GM20431 (cell line): ENCODE results near the gene AK2.
"Not testable (repeated sequence)": the region's sequence is repeated elsewhere in the genome, so short reads cannot be mapped to it uniquely, and the experiment has no call there.

ENCODE experiments used
- in situ Hi-C: fragments of 300-500 bp; cut with MseI, MboI; formaldehyde crosslinking; loops from one replicate; pipeline ENCODE4 v1.15.0; 2020; ENCODE audit warnings: low sequenced_read_pairs; ENCODE audit not compliant: unreplicated experiment

The AK2 gene

GRCh38 chr1:33036526-33037503 lies at the start of gene AK2:
AK2 (minus strand) TSS chr1:33036883; CDS start chr1:33036828, 55 bp downstream.
- in situ Hi-C loops = no loop called here

DNA sequence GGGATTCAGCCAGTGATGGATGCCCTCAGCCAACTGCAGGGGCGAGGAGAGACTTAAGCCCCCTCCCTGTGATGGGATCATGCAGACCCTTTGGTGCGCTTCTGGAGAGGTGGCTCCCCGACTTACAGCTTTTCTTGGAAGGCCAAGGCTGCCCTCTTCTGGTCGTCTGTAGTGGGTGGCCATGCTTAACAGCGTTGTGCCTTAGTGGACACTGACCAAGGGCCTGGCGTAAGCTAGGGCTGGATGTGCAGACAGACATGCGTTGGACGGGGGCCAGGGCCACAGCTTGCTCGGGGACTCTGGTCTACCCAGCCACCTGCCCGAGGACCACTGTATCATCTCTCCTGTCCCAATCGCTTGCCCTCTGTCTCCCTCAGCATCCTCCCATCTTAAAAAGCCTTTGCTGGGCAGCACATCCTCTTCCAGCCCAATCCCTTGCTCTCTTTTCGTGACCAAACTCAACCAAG lies 49.7 kb upstream of the AK2 start:
- in situ Hi-C loops = no loop called here

GRCh38 chr1:33085332-33085731 lies 48.6 kb upstream of the AK2 start:
- in situ Hi-C loops = no loop called here

- in situ Hi-C loops = no loop called here
Observed at GRCh38 chr1:33082575-33083108, 46.0 kb upstream of the AK2 start.

DNA sequence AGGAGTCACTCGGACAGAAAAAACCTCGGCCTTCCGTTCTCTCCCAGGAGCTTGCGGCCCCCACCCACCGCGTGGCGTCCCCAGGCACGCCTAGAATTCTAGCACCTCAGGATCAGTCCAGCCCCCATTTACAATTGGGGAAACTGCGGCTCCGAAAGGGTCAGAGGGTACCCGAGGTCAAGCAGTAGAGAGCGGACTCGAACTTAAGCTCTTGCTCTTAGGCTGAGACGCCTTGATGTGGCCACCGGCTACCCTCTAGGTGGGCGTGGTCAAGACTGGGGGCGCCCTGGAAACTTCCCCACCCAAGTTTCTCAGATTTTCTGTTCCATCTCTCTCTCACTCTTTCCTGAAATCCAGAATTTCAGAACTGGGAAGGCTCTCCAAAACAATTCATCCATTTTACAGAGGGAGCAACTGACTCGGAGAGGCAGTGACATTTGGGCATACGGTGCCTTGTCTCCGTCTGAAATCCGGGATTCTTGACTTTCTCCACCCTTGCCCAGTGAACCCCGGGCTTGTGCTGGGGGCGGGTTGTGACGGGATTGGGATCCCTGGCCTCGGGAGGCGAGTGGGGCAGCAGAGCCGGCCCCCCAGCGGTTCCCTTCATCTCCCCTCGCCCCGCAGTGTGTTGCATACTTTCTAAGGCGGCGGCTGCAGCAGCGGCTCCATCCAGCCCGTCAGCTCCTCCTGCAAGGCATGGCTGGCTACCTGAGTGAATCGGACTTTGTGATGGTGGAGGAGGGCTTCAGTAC lies 45.0 kb upstream of the AK2 start:
- in situ Hi-C loops = no loop called here

DNA sequence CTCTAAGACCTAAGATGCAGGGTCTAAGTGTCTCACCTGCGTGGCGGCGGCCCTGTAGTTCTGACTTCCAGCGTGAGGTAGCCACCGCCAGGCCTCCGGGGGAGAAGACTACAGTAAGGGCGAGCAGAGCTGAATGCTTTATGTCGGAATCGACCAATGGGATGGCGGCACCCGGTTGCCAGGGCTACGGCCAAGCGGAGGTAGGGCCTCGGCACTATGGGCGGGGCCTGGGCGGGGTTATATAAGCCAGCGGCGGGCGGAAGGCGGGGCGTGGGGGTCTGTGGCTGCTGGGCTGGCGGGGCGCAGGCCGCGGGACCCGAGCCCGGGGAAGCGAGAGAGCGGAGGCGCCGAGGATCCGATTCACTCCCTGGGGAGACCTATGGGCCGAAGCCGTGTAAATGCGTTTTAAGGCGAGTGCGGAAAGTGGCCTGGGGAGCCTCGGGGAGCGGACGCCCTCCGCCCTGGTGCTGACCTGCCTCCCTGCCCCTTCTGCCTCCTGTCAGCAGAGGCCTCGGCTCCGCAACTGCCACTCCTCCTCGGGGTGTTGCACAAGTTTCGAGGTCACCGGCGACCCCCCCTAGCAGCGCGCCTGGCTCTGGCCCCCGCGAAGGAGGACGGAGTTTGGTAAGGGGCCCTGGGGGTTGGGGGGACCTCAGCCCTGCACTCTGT lies 44.3 kb upstream of the AK2 start, which contains the start of gene AZIN2:
Gene AZIN2 (plus strand): TSS at position 269 of the 669 bp plus-strand sequence. CDS start 1,097 bp downstream, outside the sequence.
- in situ Hi-C loops = no loop called here

DNA sequence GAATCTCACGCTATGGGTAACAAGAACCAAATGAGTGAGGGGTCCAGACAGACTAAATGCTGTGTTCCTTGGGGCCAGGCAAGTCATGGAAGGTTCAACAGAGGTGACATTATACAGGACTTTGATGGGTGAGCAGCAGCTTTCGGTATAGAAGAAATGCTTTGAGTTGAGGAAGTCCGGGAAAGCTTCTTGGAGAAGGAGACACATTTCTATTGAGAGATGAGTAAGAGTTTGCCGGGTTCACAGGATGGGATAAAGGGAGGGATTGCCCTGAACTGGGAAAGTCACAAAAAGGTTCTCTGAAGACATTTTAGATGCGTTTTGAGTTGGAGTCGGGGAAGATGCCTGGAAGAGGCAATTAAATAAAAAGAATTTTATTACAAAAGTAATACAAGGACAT lies 43.7 kb upstream of the AK2 start:
- in situ Hi-C loops = no loop called here

GRCh38 chr1:33078030-33078591 lies 41.4 kb upstream of the AK2 start:
- in situ Hi-C loops = no loop called here

GRCh38 chr1:33074193-33074945 lies 37.7 kb upstream of the AK2 start:
- in situ Hi-C loops = no loop called here

DNA sequence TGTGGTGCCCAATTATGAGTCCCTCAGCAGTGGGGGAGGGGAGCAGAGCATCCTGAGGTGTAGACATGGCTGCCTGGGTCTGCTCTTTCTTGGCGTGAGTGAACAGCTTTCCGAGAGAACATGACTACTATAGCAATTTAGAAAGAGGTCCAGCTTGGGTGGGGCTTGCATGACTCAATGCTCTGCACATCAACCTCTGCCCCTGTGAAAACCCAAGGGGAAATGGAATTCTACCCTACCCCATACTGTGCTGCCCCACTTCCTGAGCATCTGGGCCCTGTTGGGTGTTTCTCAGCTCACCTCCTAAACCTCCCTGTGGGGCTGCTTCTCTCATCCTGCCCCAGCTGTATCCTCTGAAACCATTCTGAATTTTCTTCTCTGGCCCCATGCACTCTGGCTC lies 36.0 kb upstream of the AK2 start:
- in situ Hi-C loops = no loop called here

- in situ Hi-C loops = no loop called here
Observed at GRCh38 chr1:33070628-33071027, 33.9 kb upstream of the AK2 start.

DNA sequence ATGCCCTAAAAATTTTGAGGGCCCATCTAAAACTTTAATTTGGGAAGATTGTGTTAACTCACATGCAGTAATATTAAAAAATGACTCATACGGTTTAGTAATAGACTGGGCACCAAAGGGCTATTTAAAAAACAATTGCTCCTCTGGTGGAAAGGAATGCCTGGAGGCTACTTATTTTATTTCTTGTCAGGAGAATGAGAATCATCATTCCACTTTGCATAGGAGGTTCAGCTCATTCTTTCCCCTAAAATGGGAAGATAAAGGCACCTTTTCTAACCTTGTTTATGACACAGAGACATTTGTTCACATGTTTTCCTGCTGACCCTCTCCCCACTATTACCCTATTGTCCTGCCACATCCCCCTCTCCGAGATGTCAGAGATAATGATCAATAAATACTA lies 31.4 kb upstream of the AK2 start:
- in situ Hi-C loops = not testable (repeated sequence)

DNA sequence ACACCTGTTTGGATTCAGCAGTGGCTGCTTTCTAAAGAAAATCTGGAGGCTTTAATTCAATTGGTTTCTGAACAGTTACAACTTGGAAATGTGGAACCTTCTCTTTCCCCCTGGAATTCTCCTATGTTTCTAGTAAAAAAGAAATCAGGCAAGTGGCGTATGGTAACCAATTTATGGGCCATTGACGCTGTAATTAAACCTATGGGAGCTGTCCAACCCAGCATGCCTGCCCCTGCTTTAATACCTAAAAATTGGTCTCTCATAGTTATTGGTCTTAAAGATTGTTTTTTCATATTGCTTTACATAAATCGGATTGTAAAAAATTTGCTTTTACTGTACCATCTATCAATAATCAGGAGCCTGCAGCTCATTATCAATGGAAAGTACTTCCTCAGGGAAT lies 29.8 kb upstream of the AK2 start:
- in situ Hi-C loops = not testable (repeated sequence)

GRCh38 chr1:33065301-33065700 lies 28.6 kb upstream of the AK2 start:
- in situ Hi-C loops = no loop called here

DNA sequence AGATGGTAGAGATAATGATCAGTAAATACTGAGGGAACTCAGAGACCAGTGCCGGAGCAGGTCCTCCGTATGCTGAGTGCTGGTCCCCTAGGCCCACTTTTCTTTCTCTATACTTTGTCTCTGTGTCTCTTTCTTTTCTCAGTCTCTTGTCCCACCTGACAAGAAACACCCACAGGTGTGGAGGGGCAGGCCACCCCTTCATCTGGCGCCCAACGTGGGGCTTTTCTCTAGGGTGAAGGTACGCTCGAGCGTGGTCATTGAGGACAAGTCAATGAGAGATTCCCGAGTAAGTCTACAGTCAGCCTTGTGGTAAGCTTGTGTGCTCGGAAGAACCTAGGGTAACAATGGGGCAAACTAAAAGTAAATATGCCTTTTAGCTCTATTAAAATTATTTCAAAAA lies 27.6 kb upstream of the AK2 start:
- in situ Hi-C loops = not testable (repeated sequence)

DNA sequence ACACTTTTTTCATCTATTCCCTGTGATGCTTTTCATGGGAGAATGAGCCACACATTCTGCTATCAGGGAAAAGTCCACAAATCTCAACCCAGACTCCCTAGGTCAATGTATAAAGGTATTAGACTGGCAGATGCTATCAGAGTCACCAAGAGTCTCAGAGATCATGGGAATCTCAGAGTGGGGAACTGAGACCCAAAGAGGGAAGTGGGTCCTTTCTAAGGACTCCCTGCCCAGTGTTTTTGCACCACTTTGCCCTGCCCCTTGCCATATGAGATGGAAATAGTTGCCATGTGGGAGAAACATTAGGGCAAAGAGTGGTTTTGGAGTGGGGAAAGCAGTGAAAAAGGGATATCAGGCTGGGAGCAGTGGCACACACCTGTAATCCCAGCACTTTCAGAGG lies 25.2 kb upstream of the AK2 start:
- in situ Hi-C loops = no loop called here

DNA sequence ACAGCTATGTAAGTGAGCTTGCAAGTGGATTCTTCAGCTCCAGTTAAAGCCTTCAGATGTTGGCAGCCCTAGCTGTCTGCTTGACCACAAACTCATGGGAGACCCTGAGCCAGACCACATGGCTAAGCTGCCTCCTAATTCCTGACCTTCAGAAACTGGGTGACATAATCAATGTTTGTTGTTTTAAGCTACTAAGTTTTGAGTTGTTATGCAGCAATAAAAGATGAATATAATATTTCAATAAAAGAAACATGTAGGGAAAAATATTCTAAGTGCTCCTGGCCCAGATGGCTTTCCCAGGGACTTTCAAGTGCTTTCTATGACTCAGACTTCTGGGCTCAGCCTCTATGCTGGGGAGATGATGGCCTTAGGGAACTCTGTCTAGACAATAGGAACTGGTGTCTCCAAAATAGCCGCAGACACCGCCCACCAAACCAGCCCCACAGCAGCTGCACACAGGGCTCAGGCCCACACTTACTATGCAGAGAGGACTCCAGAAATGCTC lies 23.9 kb upstream of the AK2 start:
- in situ Hi-C loops = no loop called here

GRCh38 chr1:33057095-33057494 lies 20.4 kb upstream of the AK2 start:
- in situ Hi-C loops = loop anchor here (10.0 kb wide), 1 partner anchor 122 kb away; no protein-coding TSS in a partner anchor

DNA sequence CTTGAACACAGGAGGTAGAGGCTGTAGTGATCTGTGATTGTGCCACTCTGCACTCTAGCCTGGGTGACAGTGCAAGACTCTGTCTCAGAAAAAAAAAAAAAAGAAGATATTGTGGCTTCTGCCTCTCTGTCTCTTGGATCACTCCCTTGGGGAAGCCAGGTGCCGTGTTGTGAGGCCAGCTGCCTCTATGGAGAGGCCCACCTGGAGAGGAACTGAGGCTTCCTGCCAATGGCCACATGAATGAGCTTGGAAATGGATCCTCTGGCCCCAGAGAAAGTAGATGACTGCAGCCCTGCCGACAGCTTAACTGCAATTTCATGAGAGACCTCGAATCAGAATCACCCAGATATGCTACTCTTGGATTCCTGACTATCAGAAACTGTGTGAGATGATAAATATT lies 19.7 kb upstream of the AK2 start:
- in situ Hi-C loops = loop anchor here (10.0 kb wide), 1 partner anchor 122 kb away; no protein-coding TSS in a partner anchor
